Measurements from ENCODE around the gene TSNAXIP1. TPM values are rescaled to one million over a fixed set of nuclear protein-coding genes. Genes with fewer than 3 reads are reported as not detected.

TSNAXIP1 gene
- total and polyA plus RNA-seq, 10 of the 15 experiments (the other 5 are each of a cell fraction or from before 2014, with no cell fraction given) = 0.09 to 0.63 (median 0.37) TPM; not detected in 1

DNA sequence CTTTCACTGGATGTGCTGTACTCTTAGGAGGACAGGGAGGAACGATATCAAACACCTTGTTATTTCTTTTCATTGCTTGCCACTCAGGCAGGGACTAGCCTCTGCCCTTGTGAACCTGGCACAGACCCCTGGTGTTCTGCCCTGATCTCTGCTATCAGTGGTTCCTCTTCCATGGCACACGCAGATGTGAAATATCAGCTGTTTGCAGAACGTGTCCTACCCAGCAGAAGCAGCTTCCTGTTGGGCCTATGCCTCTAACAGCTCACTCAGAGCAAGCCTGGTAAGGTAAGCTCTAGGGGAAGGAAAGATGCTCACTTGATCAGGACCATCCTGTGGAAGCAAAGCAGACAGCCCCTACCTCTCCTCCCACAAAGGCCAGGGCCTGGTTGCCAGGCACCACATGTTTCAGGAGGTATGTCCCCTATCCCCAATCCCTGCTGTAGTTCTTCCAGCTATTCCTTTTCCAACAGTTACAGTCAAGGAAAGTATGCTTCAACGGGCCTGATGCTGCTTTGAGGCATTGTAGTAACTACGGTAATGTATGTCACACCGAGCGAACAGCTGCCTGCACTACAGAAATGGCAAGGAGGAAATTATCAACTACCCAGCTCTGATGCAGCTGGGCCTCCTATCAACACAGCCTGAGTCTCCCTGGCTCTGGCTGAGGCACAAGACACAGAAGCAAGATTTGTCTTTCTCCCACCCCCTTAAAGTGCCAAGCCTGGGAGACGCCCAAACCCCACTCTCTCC lies 46.3 kb upstream of the TSNAXIP1 start:
- Histone ChIP-seq H3K4me1 (ENCODE audit: control insufficient read depth, insufficient read depth, low read length) (no peaks in the 10 kb centered on the region), H4K20me1 (ENCODE audit: control insufficient read depth, insufficient read depth) (peaks cover 2% of the 10 kb centered on the region), H3K4me3 (no peak overlapping the region), H3K9ac (ENCODE audit: control insufficient read depth, insufficient read depth, low read length) (no peak overlapping the region), H3K79me2 (ENCODE audit: control insufficient read depth, insufficient read depth, low read length) (0 out of 2 replicates have a peak, but pooled peaks cover 1% of the 10 kb centered on the region), H3K9me3 (replicated peaks; ENCODE audit: control insufficient read depth, insufficient read depth, low read length) (no peaks in the 10 kb centered on the region), H3K27ac (ENCODE audit: control insufficient read depth, insufficient read depth) (no peak overlapping the region), H2AFZ (ENCODE audit: control insufficient read depth, low read depth, low read length) (no peak overlapping the region), H3K36me3 (ENCODE audit: control insufficient read depth in 2 of 2, insufficient read depth in 2 of 2, low read length in 1 of 2) (peaks cover 3 to 10% of the 10 kb centered on the region in 2 experiments; a peak in 3 of 4 replicates), H3K4me2 (ENCODE audit: control insufficient read depth, insufficient read depth) (no peak overlapping the region), H3K27me3 (replicated peaks in 1 of 2; ENCODE audit: control insufficient read depth in 2 of 2, insufficient read depth in 2 of 2, low read length in 1 of 2) (no peaks in the 10 kb centered on the region)
- 83% methylated on average over 8 of the region's 8 CpGs for WGBS (ENCODE audit: insufficient coverage, insufficient replicate concordance, low lambda C conversion rate, missing lambda C conversion rate)
- FAIRE-seq (no peak), ATAC-seq (no peak), DNase-seq (ENCODE audit: low read depth, low spot score) (no peak)
- ChIA-PET RAD21 (ENCODE audit: unreplicated experiment) (interaction anchor here (1.0 kb wide), 1 partner anchor 9 kb away, joined by 3 read pairs; no protein-coding TSS in a partner anchor), CTCF (interaction anchor here (0.8 kb wide), 1 partner anchor 56 kb away, joined by 3 read pairs; no protein-coding TSS in a partner anchor), POLR2A (interaction anchor here (0.7 kb wide), 1 partner anchor 41 kb away, joined by 3 read pairs; no protein-coding TSS in a partner anchor), SMC1A (ENCODE audit: uncharacterized antibody, unreplicated experiment) (no interaction called here)
- no TSS peak for BruUV-seq (replicated peaks)
- intact Hi-C loops (cut with micrococcal nuclease; ENCODE audit: unreplicated experiment) = no loop called here
- in situ Hi-C loops (cut with MboI) = no loop called here
- TF ChIP-seq ETV6 (conservative IDR thresholded peaks at IDR 0.05 in 1 of 2, IDR thresholded peaks at IDR 0.05 in 1 of 2; ENCODE audit: borderline replicate concordance in 1 of 2, low read depth in 1 of 2) = no peak
- TF ChIP-seq CHD4 (IDR thresholded peaks at IDR 0.05) = no peak
- no peak for TF ChIP-seq SUZ12 (IDR thresholded peaks at IDR 0.05; ENCODE audit: unreplicated experiment)
- no peak for TF ChIP-seq BACH1 (IDR thresholded peaks at IDR 0.05; ENCODE audit: borderline replicate concordance)
- no peak for TF ChIP-seq WRNIP1 (IDR thresholded peaks at IDR 0.05; ENCODE audit: borderline replicate concordance, low read depth, low read length)
- TF ChIP-seq, protein P1, sequence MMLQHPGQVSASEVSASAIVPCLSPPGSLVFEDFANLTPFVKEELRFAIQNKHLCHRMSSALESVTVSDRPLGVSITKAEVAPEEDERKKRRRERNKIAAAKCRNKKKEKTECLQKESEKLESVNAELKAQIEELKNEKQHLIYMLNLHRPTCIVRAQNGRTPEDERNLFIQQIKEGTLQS (IDR thresholded peaks at IDR 0.05; ENCODE audit: borderline replicate concordance, extremely low read depth, low read depth, low read length) = no peak
- TF ChIP-seq, protein P2, sequence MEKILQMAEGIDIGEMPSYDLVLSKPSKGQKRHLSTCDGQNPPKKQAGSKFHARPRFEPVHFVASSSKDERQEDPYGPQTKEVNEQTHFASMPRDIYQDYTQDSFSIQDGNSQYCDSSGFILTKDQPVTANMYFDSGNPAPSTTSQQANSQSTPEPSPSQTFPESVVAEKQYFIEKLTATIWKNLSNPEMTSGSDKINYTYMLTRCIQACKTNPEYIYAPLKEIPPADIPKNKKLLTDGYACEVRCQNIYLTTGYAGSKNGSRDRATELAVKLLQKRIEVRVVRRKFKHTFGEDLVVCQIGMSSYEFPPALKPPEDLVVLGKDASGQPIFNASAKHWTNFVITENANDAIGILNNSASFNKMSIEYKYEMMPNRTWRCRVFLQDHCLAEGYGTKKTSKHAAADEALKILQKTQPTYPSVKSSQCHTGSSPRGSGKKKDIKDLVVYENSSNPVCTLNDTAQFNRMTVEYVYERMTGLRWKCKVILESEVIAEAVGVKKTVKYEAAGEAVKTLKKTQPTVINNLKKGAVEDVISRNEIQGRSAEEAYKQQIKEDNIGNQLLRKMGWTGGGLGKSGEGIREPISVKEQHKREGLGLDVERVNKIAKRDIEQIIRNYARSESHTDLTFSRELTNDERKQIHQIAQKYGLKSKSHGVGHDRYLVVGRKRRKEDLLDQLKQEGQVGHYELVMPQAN (conservative IDR thresholded peaks at IDR 0.05) = no peak
- no peak for TF ChIP-seq EP300 (IDR thresholded peaks at IDR 0.05; ENCODE audit: borderline replicate concordance in 1 of 2, control insufficient read depth in 1 of 2, low read depth in 2 of 2, low read length in 2 of 2)
- TF ChIP-seq, protein P3, sequence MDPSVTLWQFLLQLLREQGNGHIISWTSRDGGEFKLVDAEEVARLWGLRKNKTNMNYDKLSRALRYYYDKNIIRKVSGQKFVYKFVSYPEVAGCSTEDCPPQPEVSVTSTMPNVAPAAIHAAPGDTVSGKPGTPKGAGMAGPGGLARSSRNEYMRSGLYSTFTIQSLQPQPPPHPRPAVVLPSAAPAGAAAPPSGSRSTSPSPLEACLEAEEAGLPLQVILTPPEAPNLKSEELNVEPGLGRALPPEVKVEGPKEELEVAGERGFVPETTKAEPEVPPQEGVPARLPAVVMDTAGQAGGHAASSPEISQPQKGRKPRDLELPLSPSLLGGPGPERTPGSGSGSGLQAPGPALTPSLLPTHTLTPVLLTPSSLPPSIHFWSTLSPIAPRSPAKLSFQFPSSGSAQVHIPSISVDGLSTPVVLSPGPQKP (IDR thresholded peaks at IDR 0.05; ENCODE audit: low read depth, low read length) = no peak
- no peak for TF ChIP-seq RFX5 (IDR thresholded peaks at IDR 0.05; ENCODE audit: low read depth, low read length)
- TF ChIP-seq MYC (IDR thresholded peaks at IDR 0.05; ENCODE audit: insufficient read depth, insufficient read length, insufficient replicate concordance, low read length, severe bottlenecking) = no peak
- no peak for TF ChIP-seq NR2C2 (IDR thresholded peaks at IDR 0.05; ENCODE audit: borderline replicate concordance, control insufficient read depth, insufficient read length, low read depth)
- TF ChIP-seq, protein P4, sequence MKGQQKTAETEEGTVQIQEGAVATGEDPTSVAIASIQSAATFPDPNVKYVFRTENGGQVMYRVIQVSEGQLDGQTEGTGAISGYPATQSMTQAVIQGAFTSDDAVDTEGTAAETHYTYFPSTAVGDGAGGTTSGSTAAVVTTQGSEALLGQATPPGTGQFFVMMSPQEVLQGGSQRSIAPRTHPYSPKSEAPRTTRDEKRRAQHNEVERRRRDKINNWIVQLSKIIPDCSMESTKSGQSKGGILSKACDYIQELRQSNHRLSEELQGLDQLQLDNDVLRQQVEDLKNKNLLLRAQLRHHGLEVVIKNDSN (IDR thresholded peaks at IDR 0.05; ENCODE audit: borderline replicate concordance, extremely low read length, insufficient read depth, low read depth, low read length) = no peak
- TF ChIP-seq MEF2A (IDR thresholded peaks at IDR 0.05; ENCODE audit: insufficient read depth, low read depth, low read length) = no peak
- no peak for TF ChIP-seq EED (IDR thresholded peaks at IDR 0.05; ENCODE audit: low read depth)
- TF ChIP-seq TBL1XR1 (IDR thresholded peaks at IDR 0.05; ENCODE audit: low read depth, low read length) = no peak
- TF ChIP-seq NFXL1 (IDR thresholded peaks at IDR 0.05; ENCODE audit: borderline replicate concordance) = no peak
- no peak for TF ChIP-seq RUNX3 (IDR thresholded peaks at IDR 0.05; ENCODE audit: low read length)
- TF ChIP-seq ZSCAN29 (IDR thresholded peaks at IDR 0.05) = no peak
